Esophagus squamous epithelium (tissue), 4 donors: ENCODE data around the gene ZNF398.

Experiments
- POLR2A ChIP-seq, 4 donors: fragments of 450-650 bp; IDR thresholded peaks; one replicate each; pipeline ENCODE4 v1.6.1; 2017; ENCODE audit warnings: antibody characterized with exemption in 4 of 4, mild to moderate bottlenecking in 4 of 4, moderate library complexity in 3 of 4
- TF ChIP-seq, protein P1 (sequence below), 6 experiments: fragments of 450-650 bp in 4 of 6; fragments of 200-600 bp in 2 of 6; sonication (generic) in 2 of 6; IDR thresholded peaks; one replicate each; pipeline ENCODE4 v1.5.1; 2016 to 2019; ENCODE audit warnings: antibody characterized with exemption in 6 of 6, mild to moderate bottlenecking in 4 of 6, moderate library complexity in 4 of 6

DNA sequence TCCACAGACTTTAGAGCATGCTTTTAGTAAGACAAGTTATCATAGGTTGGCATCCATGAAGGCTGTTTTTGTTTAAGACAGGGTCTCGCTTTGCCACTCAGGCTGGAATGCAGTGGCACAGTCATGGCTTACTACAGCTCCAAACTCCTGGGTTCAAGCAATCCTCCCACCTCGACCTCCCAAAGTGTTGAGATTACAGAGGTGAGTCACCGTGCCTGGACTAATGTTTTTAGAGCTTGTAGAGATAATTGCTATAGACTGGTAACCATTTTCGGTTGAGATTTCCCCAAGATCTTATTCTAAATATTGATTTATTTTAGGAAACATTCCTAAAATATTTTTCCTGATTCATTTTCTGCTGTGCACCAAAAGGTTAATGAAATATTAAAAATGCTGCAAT lies 5.4 kb upstream of the ZNF398 start:
- TF ChIP-seq POLR2A (IDR thresholded peaks at IDR 0.05) = no peak
- TF ChIP-seq, protein P1, sequence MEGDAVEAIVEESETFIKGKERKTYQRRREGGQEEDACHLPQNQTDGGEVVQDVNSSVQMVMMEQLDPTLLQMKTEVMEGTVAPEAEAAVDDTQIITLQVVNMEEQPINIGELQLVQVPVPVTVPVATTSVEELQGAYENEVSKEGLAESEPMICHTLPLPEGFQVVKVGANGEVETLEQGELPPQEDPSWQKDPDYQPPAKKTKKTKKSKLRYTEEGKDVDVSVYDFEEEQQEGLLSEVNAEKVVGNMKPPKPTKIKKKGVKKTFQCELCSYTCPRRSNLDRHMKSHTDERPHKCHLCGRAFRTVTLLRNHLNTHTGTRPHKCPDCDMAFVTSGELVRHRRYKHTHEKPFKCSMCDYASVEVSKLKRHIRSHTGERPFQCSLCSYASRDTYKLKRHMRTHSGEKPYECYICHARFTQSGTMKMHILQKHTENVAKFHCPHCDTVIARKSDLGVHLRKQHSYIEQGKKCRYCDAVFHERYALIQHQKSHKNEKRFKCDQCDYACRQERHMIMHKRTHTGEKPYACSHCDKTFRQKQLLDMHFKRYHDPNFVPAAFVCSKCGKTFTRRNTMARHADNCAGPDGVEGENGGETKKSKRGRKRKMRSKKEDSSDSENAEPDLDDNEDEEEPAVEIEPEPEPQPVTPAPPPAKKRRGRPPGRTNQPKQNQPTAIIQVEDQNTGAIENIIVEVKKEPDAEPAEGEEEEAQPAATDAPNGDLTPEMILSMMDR (IDR thresholded peaks at IDR 0.05) = no peak
